ENCODE data around the gene BHLHE41.

Gene BHLHE41

DNA sequence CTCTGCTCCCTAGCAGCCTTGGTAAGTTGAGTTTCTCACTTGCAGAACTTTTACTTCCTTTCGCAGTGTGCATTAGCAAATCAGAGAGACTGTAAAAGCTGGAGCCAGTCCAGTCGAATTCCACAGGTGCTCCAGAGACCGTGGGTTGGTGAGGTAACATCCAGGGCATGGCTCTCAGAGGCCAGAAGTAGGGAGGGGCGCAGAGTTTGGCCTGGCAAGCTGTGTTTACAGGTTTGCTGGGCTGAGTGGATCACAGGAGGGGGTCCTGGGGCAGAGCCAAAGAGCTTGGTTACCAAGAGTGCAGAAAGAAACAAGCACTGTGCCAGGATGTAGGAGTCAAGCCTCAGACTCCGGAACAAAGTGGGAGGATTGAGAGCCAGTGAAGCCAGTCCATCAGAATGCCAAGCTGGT, 10.2 kb upstream of the BHLHE41 start:
- peak in 25 of 56 donors; percentile 3 to 65 (median 47) for DNase-seq

DNA sequence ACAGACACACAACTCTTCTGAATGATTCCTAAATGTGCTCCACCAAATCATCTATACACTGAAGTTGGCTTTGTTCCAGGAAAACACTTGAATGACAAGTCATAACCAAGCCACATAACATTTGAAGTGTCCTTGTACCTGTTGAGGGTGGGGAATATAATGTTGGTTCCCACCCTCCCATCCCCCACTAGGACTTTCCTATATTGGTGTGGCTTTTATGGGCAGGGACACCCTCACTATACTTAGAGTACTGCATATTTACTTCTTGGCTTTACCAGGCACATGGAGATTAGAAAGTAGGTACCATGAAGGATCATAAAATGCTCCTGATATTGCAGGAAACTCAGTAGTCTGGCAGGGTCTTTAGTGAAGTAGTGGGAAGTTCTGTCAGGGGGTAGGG, 9.7 kb upstream of the BHLHE41 start:
- no peak for DNase-seq

GRCh38 chr12:26133521-26133920, 8.7 kb upstream of the BHLHE41 start:
- DNase-seq, result no peak

DNA sequence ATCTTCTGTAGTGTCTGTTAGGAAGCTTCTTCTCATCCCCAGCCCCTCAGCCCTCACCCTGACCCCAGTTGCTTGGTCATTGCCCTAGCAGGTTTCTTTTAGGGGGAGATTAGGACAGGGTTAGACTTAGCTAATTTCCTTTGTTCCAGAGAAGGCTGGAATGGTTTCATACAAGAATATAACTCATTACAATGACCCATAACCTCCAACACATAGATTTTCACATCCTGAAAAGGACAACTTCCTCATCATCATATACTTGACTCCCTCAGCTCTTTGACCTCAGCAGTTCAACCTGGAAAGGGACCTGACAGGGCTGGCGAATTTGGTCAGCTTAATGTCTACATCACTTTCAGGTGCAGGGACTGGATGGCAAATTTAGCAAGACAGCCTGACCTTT, 8.0 kb upstream of the BHLHE41 start:
- no peak for DNase-seq

- no peak for DNase-seq
Observed at GRCh38 chr12:26131936-26132335, 7.1 kb upstream of the BHLHE41 start.

GRCh38 chr12:26130728-26131127, 5.9 kb upstream of the BHLHE41 start:
- DNase-seq, result peak in 5 of 56 donors; percentile 13 to 57 (median 38)

DNA sequence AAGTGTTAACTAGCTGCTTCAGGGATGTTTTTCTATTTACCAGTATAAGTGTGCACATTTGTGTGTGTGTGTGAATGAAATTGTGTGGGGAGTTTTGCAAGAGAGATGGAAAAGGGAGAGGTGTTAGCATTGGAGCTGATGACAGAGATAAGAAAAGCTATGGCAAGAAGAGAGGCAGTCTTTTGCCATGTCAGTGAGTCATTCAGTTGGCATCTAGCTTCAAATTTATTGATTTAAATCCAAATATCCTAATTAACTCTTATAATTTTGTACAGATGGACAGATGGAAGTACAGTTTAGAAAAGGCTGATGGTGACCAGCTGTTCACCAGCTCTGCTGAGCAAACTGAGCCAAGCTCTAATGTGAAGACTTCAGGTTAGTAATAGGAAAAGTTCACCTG, 3.3 kb upstream of the BHLHE41 start:
- no peak for DNase-seq

GRCh38 chr12:26127404-26127803, 2.6 kb upstream of the BHLHE41 start:
- DNase-seq, result no peak

- DNase-seq, result peak in 55 of 56 donors; percentile 36 to 90 (median 77)
Observed at GRCh38 chr12:26126340-26127284, 1.8 kb upstream of the BHLHE41 start.

GRCh38 chr12:26125400-26126339, 833 bp upstream of the BHLHE41 start:
- peak in 52 of 56 donors; percentile 43 to 89 (median 71) for DNase-seq

DNA sequence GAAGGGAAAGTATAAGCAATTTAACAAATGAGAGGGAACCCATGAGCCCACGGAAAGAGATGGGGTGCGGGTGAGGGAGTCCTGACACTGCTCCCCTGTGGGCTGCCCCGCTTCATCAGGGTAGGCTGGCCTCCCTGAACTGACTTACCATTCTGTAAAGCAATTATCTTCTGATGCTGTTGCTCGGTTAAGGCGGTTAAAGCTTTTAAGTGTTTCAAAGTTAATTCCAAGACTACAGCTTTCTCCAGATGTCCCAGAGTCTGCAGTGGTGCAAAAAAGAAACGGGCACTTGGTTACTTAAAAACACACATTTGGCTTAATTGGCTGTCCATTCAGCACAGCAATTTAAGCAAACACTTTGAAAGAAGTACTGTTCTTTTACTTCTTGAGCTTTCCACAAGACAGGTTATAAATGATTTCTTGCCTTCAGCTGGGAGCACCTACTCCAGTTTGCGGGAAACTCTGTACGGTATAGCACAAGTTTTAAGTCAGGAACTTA, 1.3 kb downstream of the BHLHE41 start:
- peak in 1 of 56 donors; percentile 72 for DNase-seq

DNA sequence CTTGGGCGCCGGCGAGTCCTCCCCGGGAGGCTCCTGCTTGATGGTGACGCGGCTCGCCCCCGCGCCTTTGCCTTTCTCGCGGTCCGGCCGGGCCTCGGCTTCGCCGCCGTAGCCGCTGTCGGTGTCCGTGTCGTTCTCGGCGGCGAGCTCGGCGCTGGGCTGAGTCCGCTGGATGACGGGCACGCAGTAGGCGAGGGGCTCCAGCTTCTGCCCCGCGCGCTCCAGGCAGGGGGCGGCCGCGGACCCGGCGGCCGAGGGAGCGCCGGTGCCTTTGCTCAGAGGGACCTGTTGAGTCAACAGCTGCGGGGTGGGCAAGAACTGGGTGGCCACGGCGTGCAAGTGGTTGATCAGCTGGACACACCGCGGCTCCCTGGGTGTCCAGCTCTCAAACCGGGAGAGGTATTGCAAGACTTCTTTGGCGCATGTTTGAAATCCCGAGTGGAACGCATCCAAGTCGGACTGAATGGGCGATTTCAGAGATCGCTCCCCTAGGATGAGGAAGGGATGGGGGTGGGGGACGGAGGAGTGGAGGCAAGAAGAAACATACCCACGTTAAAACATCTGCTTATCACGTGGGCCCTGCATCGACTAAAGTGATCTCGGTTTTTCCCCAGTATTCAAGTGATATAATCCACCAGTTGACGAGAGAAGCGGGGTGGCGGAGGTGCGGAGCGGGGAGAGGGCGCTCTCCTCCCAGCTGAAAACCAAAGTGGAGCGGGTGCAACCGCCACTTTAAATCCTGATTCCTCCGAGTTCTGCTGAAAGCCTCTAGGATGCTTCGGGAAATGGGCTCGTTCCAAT, 2.0 kb downstream of the BHLHE41 start:
- DNase-seq, result peak in 55 of 56 donors; percentile 28 to 88 (median 68)

DNA sequence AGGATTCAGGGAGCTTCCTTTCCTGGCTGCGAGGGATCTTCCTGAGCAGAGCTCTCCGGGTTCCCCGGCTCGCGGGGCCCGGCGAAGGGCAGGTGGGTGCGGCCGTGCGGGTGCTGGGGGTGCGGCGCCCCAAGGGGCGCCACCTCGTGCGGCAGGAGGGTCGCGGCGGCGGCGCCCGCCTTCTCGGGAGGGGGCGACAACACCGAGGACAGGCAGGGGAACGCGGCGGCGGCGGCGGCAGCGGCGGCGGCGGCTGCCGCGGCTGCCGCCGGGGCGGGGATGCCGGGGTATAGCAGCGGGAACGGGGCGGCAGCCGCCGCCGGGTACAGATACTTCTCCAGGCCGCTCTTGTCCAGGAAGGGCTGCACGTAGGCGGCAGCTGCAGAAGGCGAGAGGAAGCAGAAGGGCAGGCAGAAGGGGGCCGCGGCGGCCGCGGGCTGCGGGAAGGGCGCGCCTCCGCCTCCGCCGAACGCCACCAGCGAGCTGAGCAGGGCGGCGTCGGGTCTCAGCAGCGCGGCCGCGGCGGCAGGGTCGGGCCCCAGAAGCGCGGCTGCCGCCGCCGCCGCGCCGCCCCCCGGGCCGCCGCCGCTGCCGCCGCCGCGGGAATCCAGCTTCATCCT, 2.7 kb downstream of the BHLHE41 start:
- peak in 9 of 56 donors; percentile 36 to 62 (median 43) for DNase-seq

DNA sequence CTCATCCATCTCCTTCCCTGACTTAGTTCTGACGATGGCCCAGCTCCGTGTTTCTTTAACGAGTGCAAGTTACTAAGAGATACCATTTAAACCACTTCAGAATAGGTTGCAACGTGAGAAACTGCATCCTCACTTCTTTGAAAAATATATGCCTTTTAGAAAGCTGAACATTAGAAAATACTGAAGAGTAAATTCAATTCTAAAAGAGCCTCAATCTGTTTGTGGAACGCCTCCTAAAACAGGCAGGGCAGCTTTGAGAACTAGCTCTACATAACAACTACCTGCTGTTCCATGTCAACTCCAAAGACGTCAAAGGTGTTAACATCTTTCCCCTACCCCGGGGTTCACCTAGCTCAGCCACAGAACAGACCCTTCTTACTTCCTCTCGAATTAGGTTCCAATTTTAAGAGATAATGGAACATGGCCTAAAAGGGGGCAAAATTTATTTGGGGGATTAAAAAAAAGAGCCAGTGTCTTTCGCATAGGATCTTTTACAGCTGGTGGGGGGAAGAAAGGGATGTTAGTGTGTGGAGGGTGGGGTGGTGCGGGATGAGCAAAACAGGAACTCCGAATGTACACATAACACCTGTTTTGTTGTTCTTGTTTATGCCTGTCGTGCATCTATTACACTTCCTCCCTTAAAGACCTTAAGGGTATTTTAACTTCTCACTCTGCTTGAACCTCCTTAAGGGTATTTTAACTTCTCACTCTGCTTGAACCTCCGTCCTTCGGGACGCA, 3.3 kb downstream of the BHLHE41 start:
- DNase-seq, result peak in 3 of 56 donors; percentile 26 to 39 (median 36)

- peak in 3 of 56 donors; percentile 12 to 51 (median 33) for DNase-seq
Observed at GRCh38 chr12:26120561-26121274, 4.1 kb downstream of the BHLHE41 start.

- DNase-seq, result peak in 15 of 56 donors; percentile 7 to 65 (median 23)
Observed at GRCh38 chr12:26119391-26119989, 5.3 kb downstream of the BHLHE41 start.

DNA sequence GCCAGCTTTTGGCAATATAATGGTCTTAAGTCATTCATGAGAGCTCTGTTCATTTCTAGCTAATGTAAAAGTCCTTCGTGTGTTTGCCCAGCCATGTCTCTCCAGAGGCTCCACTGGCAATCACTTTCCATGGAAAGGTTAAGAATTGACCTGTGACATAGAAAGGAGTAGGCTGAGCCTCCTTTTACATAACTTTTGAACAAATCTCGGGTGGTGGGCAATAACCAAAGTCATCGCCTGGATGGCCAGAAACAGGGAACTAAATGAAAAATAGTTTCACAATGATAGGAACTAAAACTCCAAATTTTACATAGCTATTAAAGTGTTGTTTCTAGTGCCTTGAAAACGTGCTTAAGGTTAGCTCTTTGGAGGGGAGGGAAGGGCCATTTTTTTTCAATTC, 6.5 kb downstream of the BHLHE41 start:
- peak in 1 of 56 donors; percentile 17 for DNase-seq

All from amygdala (tissue), 56 donors.